Occipital lobe (tissue), 2 donors: ENCODE results near the gene PLEKHO1. TPM values are rescaled to one million over a fixed set of nuclear protein-coding genes. Genes with fewer than 3 reads are reported as not detected.
A peak's percentile ranks its signal among the peaks of the same experiment; 100 is the strongest.
"Not testable (repeated sequence)": the region's sequence is repeated elsewhere in the genome, so short reads cannot be mapped to it uniquely, and the experiment has no call there.

ENCODE experiments used
- DNase-seq: peaks from one replicate; lab custom pipeline; 2025; lab: John Stamatoyannopoulos, UW
- total RNA-seq: library from RNA; depleted of rRNA; stranded (reverse); fragments of >200 nt; gene quantifications from one replicate; pipeline ENCODE4 v1.2.3, GENCODE V29; 2014

PLEKHO1 gene, protein sequence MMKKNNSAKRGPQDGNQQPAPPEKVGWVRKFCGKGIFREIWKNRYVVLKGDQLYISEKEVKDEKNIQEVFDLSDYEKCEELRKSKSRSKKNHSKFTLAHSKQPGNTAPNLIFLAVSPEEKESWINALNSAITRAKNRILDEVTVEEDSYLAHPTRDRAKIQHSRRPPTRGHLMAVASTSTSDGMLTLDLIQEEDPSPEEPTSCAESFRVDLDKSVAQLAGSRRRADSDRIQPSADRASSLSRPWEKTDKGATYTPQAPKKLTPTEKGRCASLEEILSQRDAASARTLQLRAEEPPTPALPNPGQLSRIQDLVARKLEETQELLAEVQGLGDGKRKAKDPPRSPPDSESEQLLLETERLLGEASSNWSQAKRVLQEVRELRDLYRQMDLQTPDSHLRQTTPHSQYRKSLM
- 52.7 TPM for total RNA-seq

DNA sequence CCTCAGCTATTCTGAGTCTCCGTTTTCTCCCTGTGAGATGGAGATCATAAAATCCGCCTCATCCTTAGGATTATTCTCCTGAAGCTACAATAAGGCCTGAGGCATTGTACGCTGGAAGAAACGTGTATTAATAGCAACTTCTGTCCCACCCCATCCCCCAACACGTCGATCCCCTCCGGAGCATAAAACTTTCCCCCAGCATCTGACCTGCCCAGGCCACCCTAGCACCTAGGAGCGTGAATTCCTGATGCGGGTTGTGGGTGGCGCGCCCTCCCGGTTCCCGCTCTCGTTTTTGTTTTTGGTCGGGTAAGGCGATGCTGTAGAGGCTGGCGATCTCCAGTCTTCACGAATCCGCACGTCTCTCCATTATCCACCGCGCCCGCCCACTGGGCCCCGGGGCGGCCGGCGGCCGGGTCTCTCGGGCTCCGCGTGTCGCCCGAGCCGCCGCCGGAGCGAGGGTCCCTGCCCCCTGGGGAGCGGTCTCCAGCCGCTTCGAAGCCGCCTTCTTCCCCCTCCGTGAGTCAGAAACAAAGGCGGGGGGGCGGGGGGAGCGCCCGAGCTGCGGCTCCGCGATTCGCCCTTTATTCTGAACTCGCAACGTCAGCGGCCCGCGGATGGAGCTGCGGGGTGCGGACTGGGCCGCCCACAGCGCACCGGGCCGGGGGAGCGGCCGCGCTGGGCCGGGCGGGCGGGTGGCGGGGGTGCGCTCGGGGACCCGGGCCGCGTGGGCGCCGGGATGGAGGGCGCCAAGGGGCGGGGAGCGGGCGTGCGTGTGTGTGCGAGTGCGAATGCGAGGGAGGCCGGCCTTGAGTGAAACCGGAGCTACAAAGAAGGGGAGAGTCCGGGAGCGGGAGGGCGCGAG, at the start of gene PLEKHO1:
PLEKHO1 (plus strand) TSS at position 646 of the 862 bp plus-strand sequence. CDS start 342 bp downstream, outside the sequence.
- peak; percentile 63 for DNase-seq

DNA sequence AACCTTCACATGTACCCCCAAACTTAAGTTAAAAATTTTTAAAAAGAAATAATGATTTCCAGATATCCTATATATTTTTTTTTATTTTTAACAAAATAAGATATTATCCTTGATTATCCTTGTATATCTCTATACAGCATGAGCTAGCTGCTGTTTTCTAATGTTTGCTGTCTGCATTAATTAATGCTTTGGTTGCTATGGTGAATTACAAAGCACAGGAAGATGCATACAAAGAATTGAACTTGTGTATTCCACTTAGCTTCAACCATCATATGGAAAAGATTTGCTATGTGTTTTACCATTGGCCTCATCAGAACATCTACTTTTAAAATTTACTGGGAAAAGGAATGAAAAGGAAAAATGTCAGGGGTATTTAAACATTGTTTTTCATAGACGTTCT, 46.7 kb upstream of the PLEKHO1 start:
- DNase-seq, result no peak

- no peak for DNase-seq
Observed at GRCh38 chr1:150106341-150106740, 43.4 kb upstream of the PLEKHO1 start.

DNA sequence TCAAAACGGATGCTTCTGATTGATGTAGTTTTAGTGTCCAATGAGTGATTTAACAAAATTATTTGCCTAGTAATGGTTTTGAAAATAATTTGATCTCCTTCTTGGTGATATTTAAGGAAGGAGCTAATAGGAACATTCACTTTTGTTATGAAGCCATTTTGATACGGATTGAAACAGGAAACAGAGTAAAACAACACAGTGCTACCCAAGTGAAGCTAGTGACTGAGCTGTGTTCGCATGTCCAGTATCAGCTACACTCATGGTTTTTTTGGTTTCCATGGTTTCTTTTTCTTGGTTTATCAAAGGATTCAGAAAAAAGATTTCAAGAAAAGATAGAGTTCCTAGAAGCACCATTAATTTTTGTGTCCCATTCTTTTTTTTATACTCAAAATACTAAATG, 40.1 kb upstream of the PLEKHO1 start:
- DNase-seq, result no peak

GRCh38 chr1:150110116-150110515, 39.6 kb upstream of the PLEKHO1 start:
- no peak for DNase-seq

GRCh38 chr1:150111670-150112069, 38.0 kb upstream of the PLEKHO1 start:
- no peak for DNase-seq

- DNase-seq, result no peak
Observed at GRCh38 chr1:150115121-150115520, 34.6 kb upstream of the PLEKHO1 start.

DNA sequence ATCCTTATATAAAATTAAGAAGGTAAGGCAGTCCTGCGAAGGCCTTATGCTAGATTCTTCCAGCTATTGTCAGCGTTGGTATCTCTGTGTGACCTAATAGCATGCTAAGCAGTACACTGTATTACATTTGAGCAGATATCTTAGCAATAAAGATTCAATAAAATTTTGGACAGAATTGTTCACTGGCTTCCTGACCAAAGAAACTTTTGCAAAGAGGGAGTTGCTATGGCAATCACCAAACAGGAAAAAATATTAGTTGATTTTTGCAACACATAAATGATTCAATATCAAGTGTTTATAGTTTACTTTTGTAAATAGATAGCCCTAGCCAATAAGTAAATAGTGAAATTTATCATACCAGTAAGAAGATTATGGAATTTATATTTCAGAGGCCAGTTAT, 31.0 kb upstream of the PLEKHO1 start:
- no peak for DNase-seq

DNA sequence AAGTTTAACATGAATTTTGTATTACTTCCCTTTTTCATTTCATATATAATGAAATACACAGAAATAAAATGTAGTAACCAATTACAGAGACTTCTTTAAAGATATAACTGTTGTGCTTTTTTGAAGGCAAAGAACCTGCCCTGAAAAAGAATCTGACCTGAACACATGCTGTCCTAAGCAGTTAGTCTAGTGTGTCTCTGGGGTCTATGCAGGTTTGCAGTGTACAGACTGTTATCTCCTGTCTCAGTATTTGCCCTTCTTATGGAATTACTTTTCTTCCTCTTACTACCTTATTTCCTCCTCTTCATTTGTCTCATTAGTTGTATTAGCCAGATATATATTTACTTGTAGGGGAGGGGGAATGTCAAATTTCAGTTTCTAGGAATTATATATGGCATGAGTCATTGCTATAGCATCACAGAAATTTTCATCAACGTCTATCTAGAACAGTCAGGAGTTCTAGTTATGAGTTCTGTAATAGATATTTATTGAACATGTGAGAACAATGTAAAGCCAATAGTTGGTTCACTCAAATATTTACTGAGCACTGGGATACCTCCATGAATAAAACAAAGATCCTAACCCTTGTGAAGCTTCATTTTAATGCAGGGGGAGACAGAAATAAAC, 28.4 kb upstream of the PLEKHO1 start:
- no peak for DNase-seq

DNA sequence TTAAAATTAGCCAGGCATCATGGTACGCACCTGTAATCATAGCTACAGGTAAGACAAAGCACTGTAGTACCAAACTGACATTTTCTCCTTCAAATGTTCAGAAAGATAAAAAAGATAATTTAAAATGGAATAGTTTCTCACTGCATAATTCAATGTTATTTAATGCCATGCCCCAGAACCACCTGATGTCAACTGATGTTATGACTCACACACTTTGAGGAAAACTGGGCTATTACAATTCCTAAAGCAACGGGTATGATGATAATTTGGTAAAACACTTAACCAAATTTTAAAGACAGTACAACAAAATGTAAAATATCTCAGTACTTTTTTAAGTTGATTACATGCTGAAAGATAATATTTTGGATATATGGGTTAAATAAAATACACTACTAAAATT, 22.9 kb upstream of the PLEKHO1 start:
- no peak for DNase-seq

- DNase-seq, result no peak
Observed at GRCh38 chr1:150127464-150127863, 22.3 kb upstream of the PLEKHO1 start.

DNA sequence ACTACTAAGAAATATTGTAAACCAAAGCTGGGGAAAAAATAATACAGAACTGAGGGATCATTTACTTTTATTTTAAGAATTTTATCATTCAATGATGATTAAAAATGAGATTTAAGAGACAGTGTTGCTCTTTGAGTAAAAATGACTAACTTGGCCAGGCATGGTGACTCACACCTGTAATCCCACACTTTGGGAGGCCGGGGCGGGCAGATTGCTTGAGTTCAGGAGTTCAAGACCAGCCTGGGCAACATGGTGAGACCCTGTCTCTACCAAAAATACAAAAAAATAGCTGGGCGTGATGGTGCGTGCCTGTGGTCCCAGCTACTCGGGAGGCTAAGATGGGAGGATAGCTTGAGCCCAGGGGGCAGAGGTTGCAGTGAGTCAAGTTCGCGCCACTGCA, 21.8 kb upstream of the PLEKHO1 start:
- no peak for DNase-seq

DNA sequence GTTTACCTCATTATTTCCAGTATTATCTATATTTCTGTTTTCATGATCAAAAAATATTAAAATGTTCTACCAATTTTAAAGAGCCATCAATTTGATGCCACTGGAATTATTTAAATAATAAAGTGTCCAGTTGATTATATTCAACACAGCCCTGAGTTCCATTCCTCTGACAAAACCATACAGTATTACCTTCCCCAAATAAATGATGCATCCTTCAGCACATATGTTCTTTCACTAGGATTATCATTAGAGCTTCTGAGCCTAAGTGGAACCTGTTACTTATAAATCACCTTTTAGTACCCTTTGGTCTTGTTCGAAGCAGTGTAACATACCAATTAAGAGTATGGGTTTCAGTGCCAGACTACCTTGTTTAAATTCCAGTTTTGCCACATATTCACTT, 17.3 kb upstream of the PLEKHO1 start:
- DNase-seq, result no peak

GRCh38 chr1:150134537-150134936, 15.2 kb upstream of the PLEKHO1 start:
- no peak for DNase-seq

DNA sequence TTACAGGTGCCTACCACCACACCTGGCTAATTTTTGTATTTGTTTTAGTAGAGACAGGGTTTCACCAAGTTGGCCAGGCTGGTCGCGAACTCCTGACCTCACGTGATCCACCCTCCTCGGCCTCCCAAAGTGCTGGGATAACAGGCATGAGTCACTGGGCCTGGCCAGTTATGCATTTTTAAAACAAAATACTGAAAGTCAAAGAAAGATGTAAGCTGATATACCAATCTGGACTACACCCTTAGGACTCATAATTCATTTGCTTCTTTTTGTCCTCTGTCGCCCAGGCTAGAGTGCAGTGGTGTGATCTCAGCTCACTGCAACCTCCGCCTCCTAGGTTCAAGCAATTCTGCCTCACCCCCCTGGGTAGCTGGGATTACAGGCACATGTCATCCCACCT, 14.3 kb upstream of the PLEKHO1 start:
- DNase-seq, result not testable (repeated sequence)

GRCh38 chr1:150138044-150138443, 11.7 kb upstream of the PLEKHO1 start:
- no peak for DNase-seq

- DNase-seq, result no peak
Observed at GRCh38 chr1:150141452-150141851, 8.3 kb upstream of the PLEKHO1 start.

DNA sequence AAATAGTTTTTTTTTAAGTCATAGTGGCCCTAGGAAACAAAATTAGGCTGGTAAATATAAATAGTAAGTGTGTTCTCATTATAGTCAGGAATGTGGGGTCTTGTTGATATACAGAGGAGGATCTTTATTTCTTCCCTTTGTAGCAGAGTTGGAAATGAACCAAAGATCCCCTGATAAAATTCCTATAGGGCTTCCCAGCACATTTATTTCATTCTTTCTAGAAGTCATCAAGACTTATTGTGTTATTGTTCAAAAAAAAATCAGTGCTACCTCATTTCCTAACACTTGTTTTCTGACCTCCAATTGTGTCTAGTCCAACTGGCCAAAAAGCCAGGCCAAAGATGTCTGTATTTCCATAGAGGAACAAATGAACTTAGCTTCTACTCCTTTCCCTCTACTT, 7.6 kb upstream of the PLEKHO1 start:
- no peak for DNase-seq

- DNase-seq, result no peak
Observed at GRCh38 chr1:150144606-150145005, 5.1 kb upstream of the PLEKHO1 start.

DNA sequence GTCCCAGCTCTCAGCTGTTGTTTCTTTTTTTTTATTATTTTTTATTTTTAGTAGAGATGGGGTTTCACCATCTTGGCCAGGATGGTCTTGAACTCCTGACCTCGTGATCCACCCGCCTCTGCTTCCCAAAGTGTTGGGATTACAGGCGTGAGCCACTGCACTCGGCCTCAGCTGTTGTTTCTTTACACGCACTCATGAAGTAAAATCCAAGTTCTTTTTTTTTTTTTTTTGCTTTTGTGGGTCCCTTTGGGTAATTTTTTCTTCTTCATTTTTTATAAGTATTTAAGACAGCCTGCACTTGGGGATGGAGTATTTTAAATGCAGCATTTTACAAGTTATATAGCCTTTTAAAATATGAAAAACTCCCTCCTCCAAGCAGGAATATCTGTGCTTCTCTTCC, 3.7 kb upstream of the PLEKHO1 start:
- DNase-seq, result not testable (repeated sequence)

GRCh38 chr1:150146849-150147542, 2.7 kb upstream of the PLEKHO1 start:
- no peak for DNase-seq
